Activated naive CD4-positive, alpha-beta T cell treated with anti-CD3 and anti-CD28 coated beads, Interleukin-2, amount 10 ng/mL, durations not matched to agents 7 days and 5 days (primary cell): ENCODE measurements around the gene CEACAM20.
"Not testable (repeated sequence)": the region's sequence is repeated elsewhere in the genome, so short reads cannot be mapped to it uniquely, and the experiment has no call there.

ENCODE experiments used
- CTCF ChIA-PET: fragments of 350-600 bp; sonication (Branson Sonifier 250); formaldehyde crosslinking; loops from one replicate; lab custom pipeline; 2021; ENCODE audit warnings: antibody characterized with exemption; lab: Charles Lee
- DNase-seq: peaks from one replicate; pipeline ENCODE4 v3.0.0-alpha.2; 2020
- H3K27ac Mint-ChIP-seq: one replicate; pipeline ENCODE4 v1.8.0; 2021; ENCODE audit warnings: mild to moderate bottlenecking, moderate library complexity, mixed read lengths
- H3K27me3 Mint-ChIP-seq: one replicate; pipeline ENCODE4 v1.8.0; 2021; ENCODE audit warnings: mild to moderate bottlenecking, mixed read lengths
- H3K36me3 Mint-ChIP-seq: one replicate; pipeline ENCODE4 v1.8.0; 2021; ENCODE audit warnings: mixed read lengths
- H3K4me1 Mint-ChIP-seq: one replicate; pipeline ENCODE4 v1.8.0; 2021; ENCODE audit warnings: mixed read lengths
- H3K4me3 Mint-ChIP-seq: one replicate; pipeline ENCODE4 v1.8.0; 2021; ENCODE audit warnings: mild to moderate bottlenecking, moderate library complexity, mixed read lengths
- H3K9me3 Mint-ChIP-seq: one replicate; pipeline ENCODE4 v1.8.0; 2021; ENCODE audit warnings: mixed read lengths

CEACAM20 gene

GRCh38 chr19:44563086-44563655 is 33.7 kb upstream of the CEACAM20 start:
- DNase-seq, H3K27me3 Mint-ChIP-seq, H3K27ac Mint-ChIP-seq, CTCF ChIA-PET, H3K36me3 Mint-ChIP-seq, H3K9me3 Mint-ChIP-seq, H3K4me3 Mint-ChIP-seq, H3K4me1 Mint-ChIP-seq: not testable (repeated sequence)

- peaks cover 6% of the 10 kb centered on the region for H3K9me3 Mint-ChIP-seq
- DNase-seq, result no peak
- H3K27ac Mint-ChIP-seq, result no peak overlapping the region
- H3K27me3 Mint-ChIP-seq, result no peaks in the 10 kb centered on the region
- no peaks in the 10 kb centered on the region for H3K4me1 Mint-ChIP-seq
- no peak overlapping the region for H3K4me3 Mint-ChIP-seq
- no peaks in the 10 kb centered on the region for H3K36me3 Mint-ChIP-seq
- CTCF ChIA-PET, result no interaction called here
Measured at GRCh38 chr19:44557933-44558332, 28.5 kb upstream of the CEACAM20 start.

- H3K27me3 Mint-ChIP-seq, result no peaks in the 10 kb centered on the region
- CTCF ChIA-PET, result interaction anchor here (0.6 kb wide), 1 partner anchor 208 kb away, joined by 3 read pairs; no protein-coding TSS in a partner anchor
Measured at GRCh38 chr19:44554641-44555246, 25.3 kb upstream of the CEACAM20 start.

GRCh38 chr19:44553478-44554171 is 24.1 kb upstream of the CEACAM20 start:
- Mint-ChIP-seq H3K4me1 (no peaks in the 10 kb centered on the region), H3K27me3 (no peaks in the 10 kb centered on the region), H3K9me3 (peaks cover 20% of the 10 kb centered on the region), H3K4me3 (no peak overlapping the region), H3K36me3 (no peaks in the 10 kb centered on the region), H3K27ac (no peak overlapping the region)
- CTCF ChIA-PET, result no interaction called here
- DNase-seq, result no peak

More at GRCh38 chr19:44554641-44555246, 25.3 kb upstream of the CEACAM20 start:
- peak overlapping the region; percentile 22 for H3K27ac Mint-ChIP-seq
- H3K4me3 Mint-ChIP-seq, result no peak overlapping the region
- no peak for DNase-seq
- H3K9me3 Mint-ChIP-seq, result peaks cover 13% of the 10 kb centered on the region
- H3K4me1 Mint-ChIP-seq, result no peaks in the 10 kb centered on the region
- H3K36me3 Mint-ChIP-seq, result no peaks in the 10 kb centered on the region

- Mint-ChIP-seq H3K9me3 (peaks cover 20% of the 10 kb centered on the region), H3K36me3 (no peaks in the 10 kb centered on the region), H3K4me3 (no peak overlapping the region), H3K4me1 (no peaks in the 10 kb centered on the region), H3K27ac (no peak overlapping the region), H3K27me3 (no peaks in the 10 kb centered on the region)
- DNase-seq, result peak; percentile 60
- CTCF ChIA-PET, result interaction anchor here (1.0 kb wide), 1 partner anchor 19 kb away, joined by 3 read pairs; no protein-coding TSS in a partner anchor
Measured at GRCh38 chr19:44552324-44552723, 22.8 kb upstream of the CEACAM20 start.

- Mint-ChIP-seq H3K9me3 (peaks cover 20% of the 10 kb centered on the region), H3K36me3 (no peaks in the 10 kb centered on the region), H3K4me3 (no peak overlapping the region), H3K27ac (no peak overlapping the region), H3K27me3 (no peaks in the 10 kb centered on the region), H3K4me1 (no peaks in the 10 kb centered on the region)
- DNase-seq, result no peak
- CTCF ChIA-PET, result interaction anchor here (1.0 kb wide), 1 partner anchor 20 kb away, joined by 3 read pairs; no protein-coding TSS in a partner anchor
Measured at GRCh38 chr19:44551850-44552249, 22.4 kb upstream of the CEACAM20 start.

- CTCF ChIA-PET, H3K4me3 Mint-ChIP-seq: not testable (repeated sequence)
Measured at GRCh38 chr19:44550976-44551375, 21.5 kb upstream of the CEACAM20 start.

GRCh38 chr19:44549507-44549906 is 20.0 kb upstream of the CEACAM20 start:
- Mint-ChIP-seq H3K27me3 (no peaks in the 10 kb centered on the region), H3K36me3 (no peaks in the 10 kb centered on the region)
- CTCF ChIA-PET, result interaction anchor here (2.2 kb wide), 1 partner anchor 21 kb away, joined by 5 read pairs; no protein-coding TSS in a partner anchor

More at GRCh38 chr19:44550976-44551375, 21.5 kb upstream of the CEACAM20 start:
- not testable (repeated sequence) for H3K4me1 Mint-ChIP-seq, DNase-seq, H3K27ac Mint-ChIP-seq, H3K36me3 Mint-ChIP-seq, H3K27me3 Mint-ChIP-seq
- H3K9me3 Mint-ChIP-seq, result peaks cover 20% of the 10 kb centered on the region

GRCh38 chr19:44548736-44549135 is 19.3 kb upstream of the CEACAM20 start:
- Mint-ChIP-seq H3K9me3 (peaks cover 24% of the 10 kb centered on the region), H3K4me3 (no peak overlapping the region), H3K4me1 (no peaks in the 10 kb centered on the region), H3K27ac (no peak overlapping the region), H3K27me3 (no peaks in the 10 kb centered on the region), H3K36me3 (no peaks in the 10 kb centered on the region)
- no peak for DNase-seq
- CTCF ChIA-PET, result interaction anchor here (2.2 kb wide), 1 partner anchor 22 kb away, joined by 5 read pairs; no protein-coding TSS in a partner anchor

More at GRCh38 chr19:44549507-44549906, 20.0 kb upstream of the CEACAM20 start:
- no peak overlapping the region for H3K27ac Mint-ChIP-seq
- no peak overlapping the region for H3K4me3 Mint-ChIP-seq
- DNase-seq, result no peak
- peaks cover 22% of the 10 kb centered on the region for H3K9me3 Mint-ChIP-seq
- no peaks in the 10 kb centered on the region for H3K4me1 Mint-ChIP-seq

- Mint-ChIP-seq H3K36me3 (no peaks in the 10 kb centered on the region), H3K4me3 (no peak overlapping the region), H3K27ac (no peak overlapping the region), H3K27me3 (no peaks in the 10 kb centered on the region), H3K9me3 (peaks cover 22% of the 10 kb centered on the region), H3K4me1 (no peaks in the 10 kb centered on the region)
- no peak for DNase-seq
- CTCF ChIA-PET, result no interaction called here
Measured at GRCh38 chr19:44544031-44544430, 14.6 kb upstream of the CEACAM20 start.

GRCh38 chr19:44542671-44543070 is 13.2 kb upstream of the CEACAM20 start:
- H3K4me1 Mint-ChIP-seq, result no peaks in the 10 kb centered on the region
- H3K9me3 Mint-ChIP-seq, result peaks cover 24% of the 10 kb centered on the region
- CTCF ChIA-PET, result no interaction called here
- no peaks in the 10 kb centered on the region for H3K27me3 Mint-ChIP-seq
- no peak for DNase-seq
- H3K27ac Mint-ChIP-seq, result no peak overlapping the region
- H3K36me3 Mint-ChIP-seq, result no peaks in the 10 kb centered on the region
- H3K4me3 Mint-ChIP-seq, result no peak overlapping the region

- Mint-ChIP-seq H3K4me1 (no peaks in the 10 kb centered on the region), H3K4me3 (no peak overlapping the region), H3K27me3 (no peaks in the 10 kb centered on the region), H3K9me3 (peaks cover 33% of the 10 kb centered on the region), H3K36me3 (no peaks in the 10 kb centered on the region), H3K27ac (no peak overlapping the region)
- CTCF ChIA-PET, result interaction anchor here (0.9 kb wide), 1 partner anchor 30 kb away, joined by 3 read pairs; no protein-coding TSS in a partner anchor
- no peak for DNase-seq
Measured at GRCh38 chr19:44540736-44541135, 11.3 kb upstream of the CEACAM20 start.

- no peaks in the 10 kb centered on the region for H3K36me3 Mint-ChIP-seq
Measured at GRCh38 chr19:44539991-44540390, 10.5 kb upstream of the CEACAM20 start.

GRCh38 chr19:44539236-44539826 is 9.9 kb upstream of the CEACAM20 start:
- Mint-ChIP-seq H3K4me1 (no peaks in the 10 kb centered on the region), H3K9me3 (peaks cover 36% of the 10 kb centered on the region), H3K27ac (no peak overlapping the region), H3K27me3 (peaks cover 3% of the 10 kb centered on the region), H3K4me3 (no peak overlapping the region), H3K36me3 (no peaks in the 10 kb centered on the region)
- CTCF ChIA-PET, result interaction anchor here (0.9 kb wide), 1 partner anchor 117 kb away, joined by 3 read pairs; no protein-coding TSS in a partner anchor
- no peak for DNase-seq

More at GRCh38 chr19:44539991-44540390, 10.5 kb upstream of the CEACAM20 start:
- no peak overlapping the region for H3K4me3 Mint-ChIP-seq
- peaks cover 39% of the 10 kb centered on the region for H3K9me3 Mint-ChIP-seq
- CTCF ChIA-PET, result interaction anchor here (0.9 kb wide), 1 partner anchor 31 kb away, joined by 3 read pairs; no protein-coding TSS in a partner anchor
- DNase-seq, result no peak
- no peaks in the 10 kb centered on the region for H3K4me1 Mint-ChIP-seq
- H3K27ac Mint-ChIP-seq, result no peak overlapping the region
- peaks cover 1% of the 10 kb centered on the region for H3K27me3 Mint-ChIP-seq
